HUES64 (cell line): ENCODE measurements around the gene FBXL17.

Source experiments
- H3K27ac ChIP-seq: 2 replicates; pipeline ENCODE4 v1.7.0; 2013; ENCODE audit warnings: low read depth, low read length, inconsistent platforms
- H3K27me3 ChIP-seq: 2 replicates; pipeline ENCODE4 v1.6.1; 2013; ENCODE audit warnings: mild to moderate bottlenecking, low read length; ENCODE audit not compliant: insufficient read depth
- H3K36me3 ChIP-seq: 2 replicates; pipeline ENCODE4 v1.6.1; 2013; ENCODE audit warnings: mild to moderate bottlenecking, low read length; ENCODE audit not compliant: insufficient read depth
- H3K4me1 ChIP-seq: 2 replicates; pipeline ENCODE4 v1.6.1; 2013; ENCODE audit warnings: mild to moderate bottlenecking, low read length, moderate library complexity; ENCODE audit not compliant: insufficient read depth
- H3K4me3 ChIP-seq: 2 replicates; pipeline ENCODE4 v1.5.1; 2013; ENCODE audit warnings: mild to moderate bottlenecking, low read length, moderate library complexity
- H3K9ac ChIP-seq: 2 replicates; pipeline ENCODE4 v1.6.1; 2013; ENCODE audit warnings: mild to moderate bottlenecking, low read depth, low read length
- H3K9me3 ChIP-seq: 2 replicates; pipeline ENCODE4 v1.6.1; 2013; ENCODE audit warnings: low read depth, low read length; ENCODE audit not compliant: insufficient read depth
- WGBS: fragments of 150-250, 120-280 bp; methylation state at CpG from one replicate; pipeline ENCODE4 v1.1.7; 2013; ENCODE audit warnings: missing lambda C conversion rate; 5-methylcytosine and 5-hydroxymethylcytosine counted together

The FBXL17 gene

GRCh38 chr5:108146222-108146621, 235.7 kb downstream of the FBXL17 start:
- no peak overlapping the region for H3K9ac ChIP-seq
- no peak overlapping the region for H3K4me3 ChIP-seq
- H3K27ac ChIP-seq, result no peak overlapping the region
- WGBS, result 93% methylated on average over 4 of the region's 4 CpGs
- H3K9me3 ChIP-seq, result no peaks in the 10 kb centered on the region
- no peaks in the 10 kb centered on the region for H3K27me3 ChIP-seq
- no peaks in the 10 kb centered on the region for H3K36me3 ChIP-seq
- H3K4me1 ChIP-seq, result 0 out of 2 replicates have a peak, but pooled peaks cover 3% of the 10 kb centered on the region

DNA sequence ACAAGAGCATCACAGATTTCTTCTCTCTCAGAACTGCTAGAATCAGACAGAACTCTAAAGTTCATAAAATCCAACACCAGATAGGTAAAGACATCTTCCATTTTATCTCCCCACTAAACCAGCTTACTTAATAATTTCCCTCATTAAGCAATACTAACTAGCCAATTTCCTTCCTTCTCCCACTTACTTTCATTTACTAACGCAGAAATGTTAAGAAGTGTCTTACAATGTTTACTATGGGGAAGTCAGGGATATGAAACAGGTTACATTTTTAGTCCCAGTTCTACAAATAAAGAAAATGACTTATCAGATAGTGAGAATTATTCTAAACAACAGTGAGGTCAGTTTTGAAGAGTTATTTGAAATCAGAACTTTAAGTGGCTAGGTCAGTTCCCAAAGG, 236.5 kb downstream of the FBXL17 start:
- Histone ChIP-seq H3K36me3 (no peaks in the 10 kb centered on the region), H3K27ac (no peak overlapping the region), H3K27me3 (no peaks in the 10 kb centered on the region), H3K4me1 (0 out of 2 replicates have a peak, but pooled peaks cover 3% of the 10 kb centered on the region), H3K4me3 (no peak overlapping the region), H3K9ac (no peak overlapping the region), H3K9me3 (no peaks in the 10 kb centered on the region)
- no CpG with 5 or more reads among the region's 1 CpG for WGBS

DNA sequence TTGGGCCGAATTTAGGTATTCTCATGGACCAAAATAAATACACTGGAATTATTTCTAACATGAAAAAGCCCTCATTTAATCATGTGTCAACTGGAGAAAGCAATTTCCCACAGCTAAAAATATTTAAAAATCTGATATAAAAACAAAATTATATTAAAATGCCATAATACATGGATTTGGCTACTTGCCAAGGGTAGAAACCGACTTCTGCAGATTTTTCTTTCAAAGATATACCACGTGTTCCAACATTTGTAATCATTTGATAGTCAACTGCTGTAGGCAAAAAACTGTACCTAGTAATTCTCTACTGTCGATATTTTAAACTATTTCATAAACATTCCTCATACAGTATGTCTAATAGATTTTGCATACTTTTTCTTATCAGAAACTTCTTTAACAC, 237.6 kb downstream of the FBXL17 start:
- H3K4me1 ChIP-seq, result 0 out of 2 replicates have a peak, but pooled peaks cover 3% of the 10 kb centered on the region
- no peak overlapping the region for H3K27ac ChIP-seq
- H3K9me3 ChIP-seq, result no peaks in the 10 kb centered on the region
- no peak overlapping the region for H3K9ac ChIP-seq
- no peak overlapping the region for H3K4me3 ChIP-seq
- 97% methylated on average over 4 of the region's 4 CpGs for WGBS
- H3K36me3 ChIP-seq, result no peaks in the 10 kb centered on the region
- H3K27me3 ChIP-seq, result no peaks in the 10 kb centered on the region

- Histone ChIP-seq H3K36me3 (no peaks in the 10 kb centered on the region), H3K9me3 (no peaks in the 10 kb centered on the region), H3K27me3 (no peaks in the 10 kb centered on the region), H3K4me3 (no peak overlapping the region), H3K4me1 (0 out of 2 replicates have a peak, but pooled peaks cover 3% of the 10 kb centered on the region), H3K27ac (no peak overlapping the region; the same call in 1 of the 2 replicates), H3K9ac (no peak overlapping the region)
These were observed 238.3 kb downstream of the FBXL17 start for GRCh38 chr5:108143581-108143980.

GRCh38 chr5:108141676-108142075, 240.2 kb downstream of the FBXL17 start:
- Histone ChIP-seq H3K36me3 (no peaks in the 10 kb centered on the region), H3K9me3 (no peaks in the 10 kb centered on the region), H3K27ac (no peak overlapping the region), H3K27me3 (no peaks in the 10 kb centered on the region), H3K4me1 (0 out of 2 replicates have a peak, but pooled peaks cover 3% of the 10 kb centered on the region), H3K4me3 (no peak overlapping the region), H3K9ac (no peak overlapping the region)
- 70% methylated on average over 2 of the region's 2 CpGs for WGBS

DNA sequence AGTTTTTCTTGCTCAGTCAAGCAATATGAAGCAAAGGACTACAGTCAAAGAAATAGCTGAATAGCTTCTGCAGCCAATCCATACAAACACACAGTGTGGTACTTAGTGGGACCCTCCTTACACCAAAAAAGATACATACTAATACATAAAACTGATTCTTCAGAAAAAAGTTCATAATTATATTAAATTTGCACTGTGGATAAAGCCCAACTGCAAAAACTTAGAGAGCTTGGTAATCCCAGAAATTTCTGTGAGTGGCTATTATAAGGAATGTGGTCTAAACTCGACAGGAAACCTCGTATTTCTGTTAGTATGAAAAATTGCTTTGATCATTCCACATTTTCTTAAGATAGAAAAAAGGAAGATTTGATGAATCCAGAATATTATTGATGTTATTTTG, 245.4 kb downstream of the FBXL17 start:
- Histone ChIP-seq H3K9ac (no peak overlapping the region), H3K9me3 (no peaks in the 10 kb centered on the region), H3K36me3 (no peaks in the 10 kb centered on the region), H3K4me1 (peaks cover 7% of the 10 kb centered on the region; the same call in 1 of the 2 replicates), H3K27ac (no peak overlapping the region), H3K4me3 (no peak overlapping the region), H3K27me3 (no peaks in the 10 kb centered on the region)
- 75% methylated on average over 1 of the region's 2 CpGs for WGBS

GRCh38 chr5:108129129-108129528, 252.8 kb downstream of the FBXL17 start:
- Histone ChIP-seq H3K4me3 (no peak overlapping the region), H3K9me3 (no peaks in the 10 kb centered on the region), H3K9ac (no peak overlapping the region), H3K27ac (no peak overlapping the region), H3K36me3 (no peaks in the 10 kb centered on the region), H3K27me3 (no peaks in the 10 kb centered on the region), H3K4me1 (peaks cover 5% of the 10 kb centered on the region)
- WGBS, result 91% methylated on average over 1 of the region's 1 CpG

- H3K9ac ChIP-seq, result no peak overlapping the region
- H3K27ac ChIP-seq, result no peak overlapping the region
- WGBS, result 92% methylated on average over 3 of the region's 3 CpGs
- no peaks in the 10 kb centered on the region for H3K9me3 ChIP-seq
- no peaks in the 10 kb centered on the region for H3K27me3 ChIP-seq
- no peak overlapping the region for H3K4me3 ChIP-seq
- H3K4me1 ChIP-seq, result peaks cover 20% of the 10 kb centered on the region
- H3K36me3 ChIP-seq, result no peaks in the 10 kb centered on the region
These were observed 256.0 kb downstream of the FBXL17 start for GRCh38 chr5:108125771-108126511.

GRCh38 chr5:108124596-108124995, 257.3 kb downstream of the FBXL17 start:
- WGBS, result 87% methylated on average over 4 of the region's 4 CpGs
- Histone ChIP-seq H3K27ac (no peak overlapping the region), H3K9me3 (no peaks in the 10 kb centered on the region), H3K27me3 (no peaks in the 10 kb centered on the region), H3K36me3 (no peaks in the 10 kb centered on the region), H3K9ac (no peak overlapping the region), H3K4me1 (peaks cover 20% of the 10 kb centered on the region), H3K4me3 (no peak overlapping the region)

GRCh38 chr5:108122702-108123101, 259.2 kb downstream of the FBXL17 start:
- 93% methylated on average over 4 of the region's 4 CpGs for WGBS
- H3K9me3 ChIP-seq, result no peaks in the 10 kb centered on the region
- no peaks in the 10 kb centered on the region for H3K27me3 ChIP-seq
- peaks cover 20% of the 10 kb centered on the region for H3K4me1 ChIP-seq
- no peak overlapping the region for H3K4me3 ChIP-seq
- no peak overlapping the region for H3K9ac ChIP-seq
- no peak overlapping the region for H3K27ac ChIP-seq
- H3K36me3 ChIP-seq, result no peaks in the 10 kb centered on the region

- Histone ChIP-seq H3K27me3 (no peaks in the 10 kb centered on the region), H3K9me3 (no peaks in the 10 kb centered on the region), H3K9ac (no peak overlapping the region), H3K27ac (no peak overlapping the region), H3K36me3 (no peaks in the 10 kb centered on the region), H3K4me3 (no peak overlapping the region), H3K4me1 (peaks cover 24% of the 10 kb centered on the region)
- WGBS, result 93% methylated on average over 2 of the region's 2 CpGs
These were observed 262.9 kb downstream of the FBXL17 start for GRCh38 chr5:108118813-108119514.
